HG02938 (cell line): ENCODE measurements around the gene CYB5D1.
"Not testable (repeated sequence)": the region's sequence is repeated elsewhere in the genome, so short reads cannot be mapped to it uniquely, and the experiment has no call there.

Experiments
- ATAC-seq: cut with Tn5 transposase; IDR thresholded peaks from one replicate; pipeline ENCODE4 v1.9.1; 2021; ENCODE audit warnings: mild to moderate bottlenecking, moderate library complexity; ENCODE audit not compliant: unreplicated experiment

Gene CYB5D1

DNA sequence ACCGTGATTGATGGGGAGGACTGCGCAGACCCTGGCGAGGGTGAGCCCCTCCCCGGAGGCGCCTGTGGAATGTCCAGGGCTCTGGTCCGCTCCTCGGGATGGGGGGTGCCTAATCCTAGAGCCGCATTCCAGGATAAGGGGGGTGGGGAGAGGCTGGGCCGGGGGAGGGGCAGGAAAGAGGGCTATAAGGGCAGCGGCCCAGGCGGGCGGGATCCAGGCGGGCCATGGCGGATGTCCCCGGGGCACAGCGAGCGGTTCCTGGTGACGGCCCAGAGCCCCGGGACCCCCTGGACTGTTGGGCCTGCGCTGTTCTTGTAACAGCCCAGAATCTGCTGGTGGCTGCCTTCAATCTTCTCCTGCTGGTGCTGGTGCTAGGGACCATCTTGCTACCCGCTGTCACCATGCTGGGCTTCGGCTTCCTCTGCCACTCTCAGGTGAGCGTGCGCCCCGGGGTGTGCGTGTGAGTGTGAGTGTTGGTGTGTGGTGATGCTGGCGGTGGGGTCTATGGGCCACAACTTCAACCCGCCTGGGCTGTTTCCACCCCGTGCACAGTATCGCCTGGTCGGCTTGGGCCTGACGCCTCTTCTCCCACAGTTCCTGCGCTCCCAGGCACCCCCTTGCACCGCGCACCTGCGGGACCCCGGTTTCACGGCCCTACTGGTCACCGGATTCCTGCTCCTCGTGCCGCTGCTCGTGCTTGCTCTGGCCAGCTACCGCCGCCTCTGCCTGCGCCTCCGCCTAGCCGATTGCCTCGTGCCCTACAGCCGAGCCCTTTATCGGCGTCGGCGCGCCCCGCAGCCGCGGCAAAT lies 2.7 kb upstream of the CYB5D1 start, which contains the start of gene TMEM88:
TSS of gene TMEM88 (plus strand) at position 216 of the 809 bp plus-strand sequence. CDS start at position 225, 9 bp downstream.
- ATAC-seq, result no peak

DNA sequence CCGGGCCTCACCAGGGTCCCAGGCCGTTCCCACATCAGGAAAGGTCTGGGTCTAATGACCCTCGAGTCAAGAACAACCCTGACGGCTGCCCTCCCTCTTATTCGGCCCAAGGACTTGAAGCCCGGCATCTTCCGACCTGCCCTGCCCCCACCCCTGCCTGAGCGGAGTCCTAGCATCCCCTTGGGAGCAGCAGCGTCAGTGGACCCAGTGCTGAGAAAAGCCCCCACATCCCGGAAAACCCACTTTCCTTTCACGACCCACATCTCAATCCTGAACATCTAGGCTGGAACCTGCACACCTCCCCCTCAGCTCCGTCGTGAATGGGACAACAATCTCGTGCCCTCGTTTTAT lies 2.2 kb upstream of the CYB5D1 start:
- no peak for ATAC-seq

DNA sequence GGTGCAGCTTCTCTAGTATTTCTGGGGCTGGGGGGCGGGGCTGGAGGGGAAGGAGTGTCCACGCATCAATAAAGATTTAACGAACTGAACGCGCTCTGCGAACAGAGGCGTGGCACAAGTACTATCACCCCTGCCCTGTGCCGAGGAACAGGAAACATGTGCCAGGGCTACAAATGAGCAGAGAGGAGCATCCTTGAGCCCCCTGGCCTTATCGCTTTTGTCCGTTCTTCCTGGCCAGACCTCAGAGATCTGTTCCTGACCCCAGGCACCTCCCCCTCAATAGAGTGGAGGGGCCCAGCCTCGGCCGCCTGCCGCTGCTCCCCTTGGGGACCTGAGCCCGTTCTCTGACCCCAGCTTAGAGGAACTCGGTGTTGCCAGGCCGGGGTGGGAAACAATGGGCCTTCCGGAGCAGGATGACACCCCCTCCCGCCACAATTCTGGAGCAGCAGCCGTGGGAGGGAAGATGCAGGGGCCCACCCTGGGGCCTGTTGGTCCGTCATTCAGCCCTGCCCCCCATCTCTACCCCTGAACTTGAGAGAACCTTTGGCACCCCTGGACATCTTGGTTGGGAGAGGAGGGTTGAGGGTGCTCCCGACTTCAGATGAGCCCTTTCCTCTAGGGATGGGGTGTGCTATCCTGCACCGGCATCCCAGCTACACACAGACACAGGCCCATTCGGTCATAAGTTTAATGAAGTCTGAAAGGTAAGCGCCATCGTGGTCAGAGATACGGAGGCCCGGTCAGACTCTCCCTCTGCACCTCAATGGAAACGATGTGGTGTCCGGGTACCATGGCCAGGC lies 1.6 kb upstream of the CYB5D1 start:
- ATAC-seq, result no peak

DNA sequence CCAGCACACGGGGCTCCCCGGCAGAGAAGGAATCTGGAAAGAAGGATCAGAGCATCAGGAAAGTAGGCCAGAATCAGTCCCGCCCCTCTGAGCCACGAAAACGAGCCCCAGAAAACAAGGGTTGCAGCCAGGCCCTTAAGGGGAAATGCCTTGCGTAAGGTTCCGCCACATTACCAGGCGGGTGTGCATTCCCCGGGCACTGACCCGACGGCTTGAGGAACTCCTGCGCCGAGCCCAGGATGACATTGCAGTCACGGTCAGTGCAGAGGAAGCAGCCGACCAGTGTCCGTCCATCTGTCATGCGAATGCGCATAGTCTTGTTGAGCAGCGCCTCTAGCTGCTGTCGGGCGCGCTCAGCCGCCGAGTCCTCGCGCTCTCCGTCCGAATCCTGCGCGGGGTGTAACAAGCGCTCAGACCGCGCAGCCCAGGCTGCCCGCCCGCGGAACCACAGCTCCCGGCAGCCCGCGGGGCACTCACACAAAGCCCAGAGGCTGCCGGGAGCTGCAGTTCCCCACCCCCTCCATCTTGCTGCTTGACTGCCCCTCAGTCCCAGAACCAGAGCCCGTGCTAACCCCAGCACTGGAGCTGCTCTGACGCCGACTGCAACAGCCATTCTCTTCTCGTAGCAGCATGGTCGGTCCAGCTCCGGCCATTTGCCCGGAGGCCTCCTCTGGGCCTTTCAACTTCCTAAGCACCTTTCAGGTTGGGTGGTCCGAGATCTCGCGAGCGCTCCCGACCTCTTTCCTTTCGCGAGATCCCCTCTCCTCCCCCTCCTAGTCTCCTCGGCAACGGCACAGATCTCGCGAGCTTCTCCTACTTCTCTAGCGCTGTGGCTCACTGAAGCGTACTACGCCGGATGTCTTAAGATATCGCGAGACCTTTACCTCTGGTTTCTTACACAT lies 741 bp upstream of the CYB5D1 start, which contains the start of gene NAA38:
TSS of gene NAA38 (minus strand) at position 749 of the 902 bp plus-strand sequence. CDS start at position 653, 96 bp downstream.
- peak; percentile 78 for ATAC-seq

DNA sequence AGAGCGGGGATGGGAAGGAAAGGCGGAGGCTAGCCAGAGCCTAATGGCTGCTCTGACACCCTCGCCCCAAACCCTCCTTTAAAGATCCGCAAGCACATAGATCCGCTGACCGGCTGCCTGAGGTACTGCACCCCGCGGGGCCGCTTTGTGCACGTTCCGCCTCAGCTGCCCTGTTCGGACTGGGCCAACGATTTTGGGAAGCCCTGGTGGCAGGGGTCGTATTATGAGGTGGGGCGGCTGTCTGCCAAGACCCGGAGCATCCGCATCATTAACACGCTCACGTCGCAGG lies 663 bp downstream of the CYB5D1 start:
- no peak for ATAC-seq

DNA sequence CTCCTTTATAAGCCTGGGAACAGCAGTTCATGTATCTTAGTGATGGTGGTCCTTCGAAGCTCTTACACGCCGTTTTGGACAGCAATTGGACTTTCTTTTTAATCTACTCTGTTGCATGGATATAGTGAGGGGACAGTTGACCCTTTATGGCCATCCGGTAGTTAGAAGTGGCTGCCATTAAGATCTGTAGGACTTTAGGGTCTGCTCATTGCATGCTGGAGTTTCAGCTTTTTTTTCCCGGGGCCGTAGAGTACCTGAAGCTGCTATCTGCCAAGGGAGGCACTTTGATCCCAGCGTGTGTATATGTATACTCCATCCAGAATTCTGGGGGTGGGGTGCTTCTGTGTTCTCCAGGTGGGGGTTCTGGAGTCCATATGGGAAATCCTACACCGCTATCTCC lies 1.2 kb downstream of the CYB5D1 start:
- ATAC-seq, result no peak

DNA sequence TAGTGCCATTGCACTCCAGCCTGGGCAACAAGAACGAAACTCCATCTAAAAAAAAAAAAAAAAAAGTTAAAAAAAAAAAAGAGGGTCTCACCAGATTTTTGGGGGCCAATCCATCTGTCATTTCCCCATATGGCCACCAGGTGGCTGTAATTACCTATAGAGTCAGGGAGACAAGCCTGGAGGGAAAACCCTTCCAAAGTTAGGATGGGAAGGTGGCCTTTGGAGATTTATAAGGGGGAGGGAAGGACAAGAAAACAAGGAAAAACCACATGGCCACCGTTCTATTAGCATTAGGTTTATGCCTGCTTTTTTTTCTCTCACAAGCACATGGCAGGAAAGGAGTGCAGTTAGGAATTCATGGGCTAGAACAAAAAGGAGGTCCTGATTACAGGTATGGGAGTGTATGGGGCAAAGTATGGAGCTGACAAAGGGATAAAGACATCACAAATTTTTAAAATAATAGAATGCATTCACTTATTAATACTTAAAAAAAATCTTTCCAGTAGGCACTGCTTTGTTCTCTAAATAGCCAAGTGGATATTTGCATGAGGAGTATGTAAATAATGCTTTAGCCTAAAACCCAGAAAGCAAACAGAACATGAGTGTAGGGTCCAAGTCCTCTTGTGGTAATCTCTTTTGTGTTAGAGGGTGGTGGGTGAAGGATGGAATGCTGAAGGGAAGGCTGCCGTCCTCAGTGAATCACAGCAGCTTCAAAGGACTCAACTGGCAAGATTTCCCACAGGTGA lies 5.1 kb downstream of the CYB5D1 start:
- no peak for ATAC-seq

DNA sequence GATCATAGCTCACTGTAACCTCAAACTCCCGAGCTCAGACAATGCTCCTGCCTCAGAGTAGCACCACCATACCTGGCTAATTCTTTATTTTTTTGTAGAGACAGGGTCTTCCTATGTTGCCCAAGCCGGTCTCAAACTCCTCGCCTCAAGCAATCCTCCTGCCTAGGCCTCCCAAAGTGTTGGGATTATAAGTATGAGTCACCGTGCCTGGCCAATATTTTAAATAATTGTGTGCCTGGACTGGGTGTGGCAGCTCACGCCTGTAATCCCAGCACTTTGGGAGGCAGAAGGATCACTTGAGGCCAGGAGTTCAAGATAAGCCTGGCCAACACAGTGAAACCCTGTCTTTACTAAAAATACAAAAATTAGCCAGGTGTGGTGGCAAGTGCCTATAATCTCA lies 6.6 kb downstream of the CYB5D1 start:
- ATAC-seq, result not testable (repeated sequence)

DNA sequence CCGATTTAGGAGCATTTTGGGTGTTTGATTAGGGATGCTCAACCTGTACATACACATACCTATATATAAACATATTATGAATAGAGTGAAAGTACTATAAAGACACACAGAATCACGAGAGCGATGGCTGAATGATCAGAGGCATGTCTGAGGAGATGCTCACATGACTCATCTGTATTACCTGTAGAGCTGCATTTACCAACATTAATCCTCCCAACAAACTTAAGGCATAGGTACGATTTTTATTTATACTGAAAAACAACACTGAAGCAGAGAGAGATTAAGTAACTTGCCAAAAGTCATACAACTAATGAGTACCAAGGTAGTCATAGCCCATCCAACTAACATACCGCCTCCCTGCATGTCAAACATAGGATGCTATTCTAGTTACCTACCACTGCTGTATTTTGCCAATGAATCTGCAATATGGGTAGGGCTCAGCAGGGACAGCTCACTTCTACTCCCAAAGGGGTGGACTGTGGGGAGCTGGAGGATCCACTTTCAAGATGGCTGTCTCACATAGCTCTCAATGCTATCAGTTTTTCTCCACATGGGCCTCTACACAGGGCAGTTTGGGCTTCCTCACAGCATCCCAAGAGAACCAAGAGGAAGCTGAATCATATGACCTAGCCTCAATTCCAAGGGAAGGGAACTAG lies 7.3 kb downstream of the CYB5D1 start:
- ATAC-seq, result no peak

DNA sequence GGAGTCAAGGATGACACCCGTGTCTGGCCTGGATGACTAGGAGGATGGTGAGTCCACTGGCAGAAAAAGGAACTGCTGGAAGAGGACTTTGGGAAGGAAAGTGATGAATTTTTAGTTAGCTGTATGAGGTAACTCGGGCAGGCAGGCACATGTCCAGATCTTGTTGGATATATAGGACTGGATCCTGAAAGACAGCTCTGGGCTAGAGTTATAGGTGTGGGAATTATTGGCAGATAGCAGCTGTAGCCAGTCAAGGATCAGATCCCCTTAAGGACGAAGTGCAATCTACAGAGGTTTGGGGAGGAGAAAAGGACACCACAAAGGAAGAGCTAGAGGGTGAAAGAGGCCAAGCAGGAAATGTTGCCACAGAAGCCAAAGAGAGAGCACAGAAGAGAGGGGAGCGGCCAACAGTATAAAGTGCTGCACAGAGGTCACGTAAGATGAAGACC lies 10.1 kb downstream of the CYB5D1 start:
- no peak for ATAC-seq

DNA sequence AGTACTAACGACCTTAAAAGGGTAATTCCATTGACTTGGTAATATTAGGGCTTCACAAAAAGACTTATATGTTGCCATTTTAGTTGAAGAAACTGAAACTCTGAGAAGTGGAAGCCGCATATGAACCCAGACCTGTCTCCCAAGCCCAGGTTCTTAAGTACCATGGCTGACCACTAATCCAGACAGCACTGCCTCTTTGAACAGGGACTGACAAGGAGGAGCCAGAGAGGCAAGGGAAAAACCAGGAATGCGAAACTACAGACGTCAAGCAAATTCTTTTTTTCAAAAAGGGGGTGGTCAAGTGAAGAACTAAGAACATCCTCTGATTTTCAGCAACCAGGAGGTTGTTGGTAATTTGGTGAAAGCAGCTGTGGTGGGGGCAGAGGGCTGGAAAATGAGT lies 15.2 kb downstream of the CYB5D1 start:
- no peak for ATAC-seq

DNA sequence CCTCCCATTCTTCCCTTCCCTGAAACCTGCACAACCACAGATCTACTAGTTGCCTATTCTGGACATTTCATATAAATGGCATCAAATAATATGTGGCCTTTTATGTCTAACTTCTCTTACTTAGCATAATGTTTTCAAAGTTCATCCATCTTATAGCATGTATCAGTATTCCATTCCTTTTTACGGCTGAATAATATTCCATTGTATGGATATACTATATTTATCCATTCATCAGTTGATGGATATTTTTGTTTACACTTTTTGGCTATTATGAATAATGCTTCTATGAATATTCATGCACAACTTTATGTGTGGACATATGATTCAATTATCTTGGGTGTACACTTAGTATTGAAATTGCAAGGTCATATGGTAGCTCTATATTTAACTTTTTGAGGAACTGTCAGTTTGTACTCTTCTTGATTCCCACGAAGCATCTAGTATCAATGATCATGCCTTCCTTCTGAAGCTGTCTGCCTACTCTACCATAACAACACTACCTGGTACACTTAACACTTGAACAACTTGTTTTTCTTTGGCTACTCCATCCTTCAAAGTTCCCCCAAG lies 18.1 kb downstream of the CYB5D1 start:
- no peak for ATAC-seq

DNA sequence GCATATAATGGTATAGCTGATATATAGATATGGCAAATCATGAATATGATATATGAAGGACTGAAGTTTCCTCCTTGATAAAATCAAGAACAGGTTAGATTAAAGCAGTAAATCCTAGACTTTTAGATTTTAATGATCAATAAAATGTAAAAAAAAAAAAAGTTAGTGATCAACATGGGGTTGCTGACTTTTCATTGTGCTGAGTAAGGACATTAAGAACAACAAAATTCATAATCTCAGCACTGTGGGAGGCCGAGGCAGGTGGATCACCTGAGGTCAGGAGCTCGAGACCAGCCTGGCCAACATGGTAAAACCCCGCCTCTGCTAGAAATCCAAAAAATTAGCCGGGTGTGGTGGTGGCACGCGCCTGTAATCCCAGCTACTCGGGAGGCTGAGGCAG lies 20.4 kb downstream of the CYB5D1 start:
- no peak for ATAC-seq

DNA sequence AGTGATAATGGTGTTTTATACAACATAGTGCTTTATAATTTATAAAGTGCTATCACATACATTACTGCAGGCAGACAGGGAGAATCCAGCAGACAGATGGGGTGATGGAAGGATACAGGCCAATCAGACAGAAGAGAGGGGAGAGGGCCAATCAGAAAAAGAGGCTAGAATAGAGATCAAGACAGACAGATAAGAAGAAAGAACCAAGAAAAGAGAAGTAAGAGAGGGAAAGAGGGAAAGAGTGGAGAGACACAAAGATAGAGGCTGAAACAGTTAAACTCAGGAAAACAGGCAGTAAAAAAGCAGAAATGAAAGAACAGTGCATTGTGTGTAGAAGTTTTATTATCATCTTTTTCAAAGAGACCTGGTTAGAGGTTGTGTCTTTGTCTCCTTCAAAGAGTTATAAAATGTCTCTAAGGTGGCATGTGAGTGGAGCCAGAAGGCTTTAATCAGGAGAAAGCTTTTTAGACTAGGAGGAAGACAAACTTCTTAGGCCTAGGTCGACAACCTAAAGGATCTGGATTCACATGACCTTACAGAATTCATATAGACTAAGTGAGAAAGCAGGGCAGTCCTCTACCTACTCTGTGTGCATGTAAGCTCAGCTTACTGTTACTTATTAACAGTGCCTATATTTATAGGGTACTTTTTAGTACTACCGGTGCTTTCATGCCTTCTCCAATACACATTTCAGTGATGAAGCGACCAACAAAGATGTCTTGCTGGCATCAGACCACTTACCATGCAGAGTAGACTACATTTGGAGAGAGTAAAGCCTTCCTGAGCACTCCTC lies 22.5 kb downstream of the CYB5D1 start:
- no peak for ATAC-seq

DNA sequence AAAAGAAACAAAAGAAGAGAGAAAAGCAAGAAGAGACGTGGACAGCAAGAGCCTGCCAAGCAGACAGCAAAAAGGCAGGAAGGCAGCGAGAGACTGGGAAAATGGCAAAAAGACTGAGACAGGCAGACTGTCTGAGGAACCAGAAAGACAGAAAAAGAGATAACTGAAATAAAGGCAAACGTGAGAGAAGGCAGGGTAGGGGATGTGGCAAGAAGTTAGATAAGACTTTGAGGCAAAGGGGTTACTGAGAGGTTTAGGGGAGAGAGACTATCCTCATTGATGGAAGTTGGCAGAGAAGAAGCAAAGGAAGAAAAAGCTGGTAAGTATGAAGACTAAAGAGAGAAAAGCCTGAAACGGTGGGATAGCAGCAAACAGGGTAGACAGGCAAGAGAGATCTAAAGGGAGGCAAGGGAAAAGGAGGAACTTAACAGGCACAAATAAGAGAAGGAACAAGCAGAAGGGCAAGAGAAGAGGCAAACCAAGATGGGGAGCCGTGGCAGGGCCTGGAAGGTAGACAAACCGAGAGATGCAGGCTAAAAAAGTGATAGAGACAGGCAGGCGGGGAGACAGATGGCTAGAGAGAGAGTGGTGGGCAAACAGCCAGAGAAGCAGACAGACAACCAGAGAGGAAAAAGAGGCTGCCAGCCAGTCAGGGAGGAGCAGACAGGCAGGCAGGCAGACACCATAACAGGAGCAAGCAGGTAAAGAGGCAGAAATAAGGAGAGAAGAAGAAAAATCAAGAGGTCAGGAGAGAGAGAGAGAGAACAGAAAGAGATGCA lies 23.7 kb downstream of the CYB5D1 start:
- no peak for ATAC-seq

DNA sequence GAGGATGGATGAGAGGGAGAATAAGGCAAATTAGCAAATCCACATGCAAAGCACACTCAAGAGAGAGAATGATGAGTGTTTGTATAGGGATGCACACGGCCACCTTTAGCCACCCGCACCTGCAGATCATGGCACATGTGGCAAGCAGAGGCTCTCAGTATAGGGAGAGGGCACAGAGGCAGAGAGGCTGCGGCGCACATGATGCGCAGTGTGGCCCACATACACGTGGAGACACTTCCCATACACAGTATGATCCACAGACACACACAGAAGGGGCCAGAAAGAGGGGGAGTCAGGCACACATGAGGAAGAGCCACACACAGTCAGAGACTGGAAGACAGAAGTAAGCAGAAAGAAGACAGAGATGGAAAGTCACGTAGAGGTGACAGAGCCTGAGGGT lies 24.3 kb downstream of the CYB5D1 start:
- ATAC-seq, result no peak

DNA sequence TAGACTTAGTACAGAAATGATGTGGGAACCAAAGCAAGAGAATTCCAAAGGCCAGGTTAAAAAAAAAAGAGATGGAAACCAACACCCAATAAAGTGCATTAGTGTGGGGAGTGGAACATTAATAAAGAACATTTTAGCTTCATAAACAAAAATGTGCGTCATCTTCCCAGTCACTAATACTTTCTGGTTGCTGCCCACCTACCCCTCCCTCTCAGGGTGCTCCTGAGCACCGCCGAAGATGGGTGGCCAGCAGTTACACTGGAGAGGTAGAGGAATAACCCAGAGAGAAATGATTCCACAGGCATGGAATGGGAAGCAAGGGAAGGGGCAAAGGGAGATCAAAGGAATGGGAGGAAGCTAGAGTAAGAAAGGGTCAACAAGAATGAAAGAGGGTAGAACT lies 24.8 kb downstream of the CYB5D1 start:
- no peak for ATAC-seq

DNA sequence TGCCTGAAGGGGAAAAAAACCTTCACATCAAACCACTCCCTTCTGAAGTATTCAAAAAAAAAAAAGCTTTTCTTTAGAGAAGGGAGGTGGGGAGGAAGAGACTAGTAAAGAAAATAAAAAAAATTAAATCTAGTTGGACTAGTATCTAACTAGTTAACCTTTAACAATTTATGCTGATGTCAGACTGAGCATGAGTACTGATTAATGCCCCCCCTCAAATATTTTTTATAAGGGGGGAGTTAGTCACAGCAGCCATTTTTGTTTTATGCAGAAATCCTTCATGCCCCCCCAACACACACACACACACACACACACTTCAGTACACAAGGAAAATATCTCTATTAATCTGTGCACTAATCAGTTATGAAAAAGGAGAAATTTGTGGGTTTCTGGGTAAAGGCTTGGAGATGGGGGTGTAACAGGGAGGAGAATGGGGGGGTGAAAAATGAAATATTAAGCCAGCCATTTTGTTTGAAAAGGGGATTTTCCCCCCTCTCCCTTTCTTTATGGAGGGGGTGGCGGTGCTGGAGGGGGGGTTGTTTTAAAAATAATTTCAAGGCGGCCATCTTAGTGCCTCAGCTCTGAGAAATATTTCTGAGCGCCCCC lies 26.1 kb downstream of the CYB5D1 start:
- no peak for ATAC-seq
